Measurements from ENCODE around the gene SLC25A31. TPM values are rescaled to one million over a fixed set of nuclear protein-coding genes. Genes with fewer than 3 reads are reported as not detected.

Gene SLC25A31
- total and polyA plus RNA-seq, 10 of the 15 experiments (the other 5 are each of a cell fraction or from before 2014, with no cell fraction given): not detected

- no peak for TF ChIP-seq CHD2 (IDR thresholded peaks at IDR 0.05; ENCODE audit: borderline replicate concordance, low read depth, low read length)
- TF ChIP-seq TCF12 (IDR thresholded peaks at IDR 0.05; ENCODE audit: low read depth, low read length): no peak
- TF ChIP-seq NFYB (IDR thresholded peaks at IDR 0.05; ENCODE audit: insufficient read depth, low read depth, low read length): no peak
- peak in 1 of 3 experiments; percentile 38; a peak in 2 of 6 replicates for TF ChIP-seq CTCF (IDR thresholded peaks at IDR 0.05 in 2 of 3, conservative IDR thresholded peaks at IDR 0.05 in 1 of 3; ENCODE audit: control insufficient read depth in 2 of 3, extremely low read depth in 1 of 3, insufficient read depth in 1 of 3, low read depth in 3 of 3, low read length in 3 of 3)
- no peak for TF ChIP-seq SRF (IDR thresholded peaks at IDR 0.05; ENCODE audit: low read depth in 2 of 2, low read length in 2 of 2)
- TF ChIP-seq BRCA1 (IDR thresholded peaks at IDR 0.05; ENCODE audit: low read depth, low read length): no peak
- TF ChIP-seq E4F1 (IDR thresholded peaks at IDR 0.05; ENCODE audit: borderline replicate concordance, partially characterized antibody): no peak
- no peak for TF ChIP-seq EED (IDR thresholded peaks at IDR 0.05; ENCODE audit: low read depth)
- TF ChIP-seq NR2C2 (IDR thresholded peaks at IDR 0.05; ENCODE audit: borderline replicate concordance, control insufficient read depth, insufficient read length, low read depth): no peak
- no peak for TF ChIP-seq EGR1 (IDR thresholded peaks at IDR 0.05; ENCODE audit: borderline replicate concordance in 1 of 2, low read depth in 2 of 2, low read length in 2 of 2)
- TF ChIP-seq BCL11A (IDR thresholded peaks at IDR 0.05; ENCODE audit: low read depth, low read length): no peak
- no peak for TF ChIP-seq EP300 (IDR thresholded peaks at IDR 0.05; ENCODE audit: borderline replicate concordance in 1 of 2, control insufficient read depth in 1 of 2, low read depth in 2 of 2, low read length in 2 of 2)
- TF ChIP-seq EZH2 (IDR thresholded peaks at IDR 0.05; ENCODE audit: borderline replicate concordance, control insufficient read depth, low read depth, low read length): no peak
- TF ChIP-seq CREM (IDR thresholded peaks at IDR 0.05; ENCODE audit: low read depth): no peak
- no peak for TF ChIP-seq SREBF1 (IDR thresholded peaks at IDR 0.05; ENCODE audit: low read length)
- no peak for TF ChIP-seq MEF2B (IDR thresholded peaks at IDR 0.05; ENCODE audit: partially characterized antibody, poor library complexity, severe bottlenecking)
Measured at GRCh38 chr4:127809173-127809800, 79.1 kb downstream of the SLC25A31 start (continued).

Measured in GM12878 (cell line).